ENCODE data around the gene TEAD4.

Gene TEAD4

GRCh38 chr12:2960996-2961616, 1.9 kb downstream of the TEAD4 start:
- no peak for DNase-seq (ENCODE audit: low read depth)

- no peak for DNase-seq (ENCODE audit: low read depth)
These were observed 2.5 kb downstream of the TEAD4 start for GRCh38 chr12:2961705-2962104.

GRCh38 chr12:2963154-2963759, 4.1 kb downstream of the TEAD4 start:
- no peak for DNase-seq (ENCODE audit: low read depth)

- no peak for DNase-seq (ENCODE audit: low read depth)
These were observed 4.6 kb downstream of the TEAD4 start for GRCh38 chr12:2963760-2964292.

GRCh38 chr12:2967651-2968050, 8.5 kb downstream of the TEAD4 start:
- no peak for DNase-seq (ENCODE audit: low read depth)

- DNase-seq (ENCODE audit: low read depth), result no peak
These were observed 11.5 kb downstream of the TEAD4 start for GRCh38 chr12:2970744-2971143.

- DNase-seq (ENCODE audit: low read depth), result no peak
These were observed 14.4 kb downstream of the TEAD4 start for GRCh38 chr12:2973566-2973965.

- no peak for DNase-seq (ENCODE audit: low read depth)
These were observed 15.4 kb downstream of the TEAD4 start for GRCh38 chr12:2974560-2974971.

GRCh38 chr12:2976581-2976996, 17.4 kb downstream of the TEAD4 start:
- no peak for DNase-seq (ENCODE audit: low read depth)

- DNase-seq (ENCODE audit: low read depth), result no peak
These were observed 18.6 kb downstream of the TEAD4 start for GRCh38 chr12:2977776-2978175.

- DNase-seq (ENCODE audit: low read depth), result no peak
These were observed 20.6 kb downstream of the TEAD4 start for GRCh38 chr12:2979806-2980205.

- no peak for DNase-seq (ENCODE audit: low read depth)
These were observed 21.4 kb downstream of the TEAD4 start for GRCh38 chr12:2980630-2981029.

- DNase-seq (ENCODE audit: low read depth), result no peak
These were observed 23.2 kb downstream of the TEAD4 start for GRCh38 chr12:2982361-2982760.

- DNase-seq (ENCODE audit: low read depth), result no peak
These were observed 25.1 kb downstream of the TEAD4 start for GRCh38 chr12:2984249-2984648.

- DNase-seq (ENCODE audit: low read depth), result no peak
These were observed 25.5 kb downstream of the TEAD4 start for GRCh38 chr12:2984698-2985097.

- no peak for DNase-seq (ENCODE audit: low read depth)
These were observed 27.7 kb downstream of the TEAD4 start for GRCh38 chr12:2986876-2987275.

- DNase-seq (ENCODE audit: low read depth), result no peak
These were observed 29.3 kb downstream of the TEAD4 start for GRCh38 chr12:2988494-2988893.

- no peak for DNase-seq (ENCODE audit: low read depth)
These were observed 33.5 kb downstream of the TEAD4 start for GRCh38 chr12:2992724-2993123.

GRCh38 chr12:2997989-2998670, 38.9 kb downstream of the TEAD4 start:
- no peak for DNase-seq (ENCODE audit: low read depth)

GRCh38 chr12:2998789-2999264, 39.6 kb downstream of the TEAD4 start:
- DNase-seq (ENCODE audit: low read depth), result no peak

- DNase-seq (ENCODE audit: low read depth), result no peak
These were observed 40.2 kb downstream of the TEAD4 start for GRCh38 chr12:2999265-2999841.

- no peak for DNase-seq (ENCODE audit: low read depth)
These were observed 41.5 kb downstream of the TEAD4 start for GRCh38 chr12:3000548-3001275.
